Measurements from ENCODE around the gene RBM38.

DNA sequence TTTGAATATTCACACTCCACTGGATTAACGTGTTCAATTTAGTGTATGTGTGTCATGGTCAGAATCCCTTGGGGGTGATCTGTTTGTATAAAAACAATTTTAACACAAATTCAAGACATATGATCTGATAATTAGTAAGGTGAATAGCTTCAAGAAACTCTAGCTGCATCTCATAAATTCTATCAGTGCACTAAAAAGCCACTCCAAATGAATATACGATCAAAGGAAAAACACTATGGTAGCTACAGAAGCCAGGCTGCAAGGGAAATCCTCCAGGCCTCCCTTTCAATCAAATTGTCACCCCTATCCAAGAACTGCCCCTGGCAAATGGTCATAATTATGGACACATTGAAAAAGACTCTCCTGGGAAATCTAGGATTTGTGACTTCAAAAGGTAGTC is 49.5 kb upstream of the RBM38 start:
- TF ChIP-seq, protein P1, sequence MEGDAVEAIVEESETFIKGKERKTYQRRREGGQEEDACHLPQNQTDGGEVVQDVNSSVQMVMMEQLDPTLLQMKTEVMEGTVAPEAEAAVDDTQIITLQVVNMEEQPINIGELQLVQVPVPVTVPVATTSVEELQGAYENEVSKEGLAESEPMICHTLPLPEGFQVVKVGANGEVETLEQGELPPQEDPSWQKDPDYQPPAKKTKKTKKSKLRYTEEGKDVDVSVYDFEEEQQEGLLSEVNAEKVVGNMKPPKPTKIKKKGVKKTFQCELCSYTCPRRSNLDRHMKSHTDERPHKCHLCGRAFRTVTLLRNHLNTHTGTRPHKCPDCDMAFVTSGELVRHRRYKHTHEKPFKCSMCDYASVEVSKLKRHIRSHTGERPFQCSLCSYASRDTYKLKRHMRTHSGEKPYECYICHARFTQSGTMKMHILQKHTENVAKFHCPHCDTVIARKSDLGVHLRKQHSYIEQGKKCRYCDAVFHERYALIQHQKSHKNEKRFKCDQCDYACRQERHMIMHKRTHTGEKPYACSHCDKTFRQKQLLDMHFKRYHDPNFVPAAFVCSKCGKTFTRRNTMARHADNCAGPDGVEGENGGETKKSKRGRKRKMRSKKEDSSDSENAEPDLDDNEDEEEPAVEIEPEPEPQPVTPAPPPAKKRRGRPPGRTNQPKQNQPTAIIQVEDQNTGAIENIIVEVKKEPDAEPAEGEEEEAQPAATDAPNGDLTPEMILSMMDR (IDR thresholded peaks at IDR 0.05), result no peak
- TF ChIP-seq POLR2A (IDR thresholded peaks at IDR 0.05), result no peak

All from lower leg skin (tissue), 3 donors.